GM21717 (cell line): ENCODE data around the gene OR7A5.
"Not testable (repeated sequence)": the region's sequence is repeated elsewhere in the genome, so short reads cannot be mapped to it uniquely, and the experiment has no call there.

ENCODE experiments used
- ATAC-seq: cut with Tn5 transposase; IDR thresholded peaks from one replicate; pipeline ENCODE4 v1.9.1; 2021; ENCODE audit warnings: mild to moderate bottlenecking, moderate library complexity; ENCODE audit not compliant: unreplicated experiment

The OR7A5 gene

GRCh38 chr19:14835011-14835410 is at the start of gene OR7A5, which contains the start of gene OR7C1:
Gene OR7A5 (minus strand): TSS chr19:14835185. CDS start chr19:14828241, 6,944 bp downstream.
Gene OR7C1 (minus strand): TSS chr19:14835185. CDS start chr19:14800136, 35,049 bp downstream.
- ATAC-seq: no peak

GRCh38 chr19:14871619-14872230 is 36.7 kb upstream of the OR7A5 start:
- ATAC-seq: no peak

GRCh38 chr19:14868497-14868896 is 33.5 kb upstream of the OR7A5 start:
- no peak for ATAC-seq

GRCh38 chr19:14848822-14849221 is 13.8 kb upstream of the OR7A5 start, which contains the start of gene OR7A10:
Gene OR7A10 (minus strand): TSS chr19:14848922. CDS start chr19:14841877, 7,045 bp downstream.
- no peak for ATAC-seq

GRCh38 chr19:14843578-14843977 is 8.6 kb upstream of the OR7A5 start:
- ATAC-seq: no peak

GRCh38 chr19:14843169-14843568 is 8.2 kb upstream of the OR7A5 start:
- ATAC-seq: no peak

- no peak for ATAC-seq
Measured at GRCh38 chr19:14840206-14840605, 5.2 kb upstream of the OR7A5 start.

GRCh38 chr19:14837391-14837790 is 2.4 kb upstream of the OR7A5 start:
- no peak for ATAC-seq

- no peak for ATAC-seq
Measured at GRCh38 chr19:14830702-14831101, 4.3 kb downstream of the OR7A5 start.

GRCh38 chr19:14826006-14826405 is 9.0 kb downstream of the OR7A5 start:
- no peak for ATAC-seq

GRCh38 chr19:14821937-14822336 is 13.0 kb downstream of the OR7A5 start:
- ATAC-seq: no peak

- no peak for ATAC-seq
Measured at GRCh38 chr19:14818588-14818987, 16.4 kb downstream of the OR7A5 start.

GRCh38 chr19:14817052-14817451 is 17.9 kb downstream of the OR7A5 start:
- no peak for ATAC-seq

GRCh38 chr19:14814982-14815652 is 19.9 kb downstream of the OR7A5 start:
- no peak for ATAC-seq

GRCh38 chr19:14809272-14810057 is 25.5 kb downstream of the OR7A5 start:
- no peak for ATAC-seq

- no peak for ATAC-seq
Measured at GRCh38 chr19:14804765-14805164, 30.2 kb downstream of the OR7A5 start.

GRCh38 chr19:14798760-14799159 is 36.2 kb downstream of the OR7A5 start:
- ATAC-seq: no peak

- ATAC-seq: no peak
Measured at GRCh38 chr19:14796021-14796420, 39.0 kb downstream of the OR7A5 start.

GRCh38 chr19:14795078-14795721 is 39.8 kb downstream of the OR7A5 start:
- no peak for ATAC-seq

GRCh38 chr19:14792250-14792649 is 42.7 kb downstream of the OR7A5 start:
- not testable (repeated sequence) for ATAC-seq

- ATAC-seq: no peak
Measured at GRCh38 chr19:14786421-14786851, 48.5 kb downstream of the OR7A5 start.
